Brain microvascular endothelial cell (primary cell): ENCODE data around the gene RGS7.
"Not testable (repeated sequence)": the region's sequence is repeated elsewhere in the genome, so short reads cannot be mapped to it uniquely, and the experiment has no call there.

Source experiments
- DNase-seq: peaks from one replicate; pipeline ENCODE4 v3.0.0-alpha.2; 2020
- H3K27ac ChIP-seq: fragments of 250-450 bp; sonication (Bioruptor Pico); 2 replicates; pipeline ENCODE4 v1.5.1; 2020; ENCODE audit warnings: mild to moderate bottlenecking, moderate library complexity
- H3K27me3 ChIP-seq: fragments of 250-450 bp; sonication (Bioruptor Pico); replicated peaks from 2 replicates; pipeline ENCODE4 v1.5.1; 2020; ENCODE audit warnings: mild to moderate bottlenecking
- H3K36me3 ChIP-seq: fragments of 250-450 bp; sonication (Bioruptor Pico); replicated peaks from 2 replicates; pipeline ENCODE4 v1.5.1; 2020; ENCODE audit warnings: mild to moderate bottlenecking
- H3K4me3 ChIP-seq: 2 replicates; pipeline ENCODE4 v1.5.1; 2011; ENCODE audit warnings: low read depth, mild to moderate bottlenecking, control low read depth, low read length, moderate library complexity
- CTCF ChIP-seq: IDR thresholded peaks from 2 replicates; pipeline ENCODE4 v1.5.1; 2011; ENCODE audit warnings: low read depth, mild to moderate bottlenecking, moderate library complexity, low read length, control low read depth, inconsistent platforms; ENCODE audit errors: missing control alignments
- in situ Hi-C: cut with HindIII; loops from 2 replicates; pipeline ENCODE4 v1.10.0; 2017; ENCODE audit warnings: low sequenced_read_pairs, low pct_ligation_motif_present

The RGS7 gene

GRCh38 chr1:241225741-241226140 lies 131.3 kb downstream of the RGS7 start:
- TF ChIP-seq CTCF: no peak
- H3K36me3 ChIP-seq: no peaks in the 10 kb centered on the region
- DNase-seq: no peak
- no peak overlapping the region for H3K4me3 ChIP-seq
- H3K27ac ChIP-seq: no peak overlapping the region
- H3K27me3 ChIP-seq: no peaks in the 10 kb centered on the region
- in situ Hi-C loops: no loop called here

GRCh38 chr1:241224189-241224588 lies 132.8 kb downstream of the RGS7 start:
- H3K27ac ChIP-seq, H3K4me3 ChIP-seq, H3K27me3 ChIP-seq, in situ Hi-C loops, H3K36me3 ChIP-seq, DNase-seq: not testable (repeated sequence)

- DNase-seq, H3K36me3 ChIP-seq, in situ Hi-C loops: not testable (repeated sequence)
Observed at GRCh38 chr1:241222813-241223212, 134.2 kb downstream of the RGS7 start.

GRCh38 chr1:241221319-241221718 lies 135.7 kb downstream of the RGS7 start:
- Histone ChIP-seq H3K4me3 (no peak overlapping the region), H3K27me3 (no peaks in the 10 kb centered on the region), H3K36me3 (no peaks in the 10 kb centered on the region), H3K27ac (no peak overlapping the region)
- in situ Hi-C loops: no loop called here
- DNase-seq: no peak
- TF ChIP-seq CTCF: no peak

More at GRCh38 chr1:241222813-241223212, 134.2 kb downstream of the RGS7 start:
- not testable (repeated sequence) for H3K27me3 ChIP-seq, H3K27ac ChIP-seq, H3K4me3 ChIP-seq

GRCh38 chr1:241220913-241221312 lies 136.1 kb downstream of the RGS7 start:
- H3K27ac ChIP-seq, H3K4me3 ChIP-seq, in situ Hi-C loops, DNase-seq, H3K36me3 ChIP-seq, H3K27me3 ChIP-seq: not testable (repeated sequence)

GRCh38 chr1:241219449-241219848 lies 137.6 kb downstream of the RGS7 start:
- Histone ChIP-seq H3K27ac (no peak overlapping the region), H3K4me3 (no peak overlapping the region), H3K27me3 (no peaks in the 10 kb centered on the region), H3K36me3 (no peaks in the 10 kb centered on the region)
- TF ChIP-seq CTCF: no peak
- DNase-seq: no peak
- in situ Hi-C loops: no loop called here

- TF ChIP-seq CTCF: no peak
- in situ Hi-C loops: no loop called here
- H3K27ac ChIP-seq: no peak overlapping the region
- H3K27me3 ChIP-seq: no peaks in the 10 kb centered on the region
- DNase-seq: no peak
- no peak overlapping the region for H3K4me3 ChIP-seq
- H3K36me3 ChIP-seq: no peaks in the 10 kb centered on the region
Observed at GRCh38 chr1:241217516-241217915, 139.5 kb downstream of the RGS7 start.
